Breast epithelium (tissue), 4 donors: ENCODE results near the gene TSSK3. TPM values are rescaled to one million over a fixed set of nuclear protein-coding genes. Genes with fewer than 3 reads are reported as not detected.

Source experiments
- DNase-seq, 2 donors: peaks; one replicate each; pipeline ENCODE4 v3.0.0-alpha.2; 2019; ENCODE audit warnings: low spot score in 2 of 2
- H3K27ac ChIP-seq, 2 donors: fragments of 200-600 bp; sonication (generic) in 1 of 2; one replicate each; pipeline ENCODE4 v1.5.1; 2016 to 2019; ENCODE audit warnings: mild to moderate bottlenecking in 1 of 2
- H3K27me3 ChIP-seq, 2 donors: fragments of 200-600 bp; sonication (generic) in 1 of 2; one replicate each; pipeline versions ENCODE4 v1.5.1 to v1.6.0; 2017 to 2019; ENCODE audit warnings: control low read depth in 1 of 2, mild to moderate bottlenecking in 1 of 2
- H3K36me3 ChIP-seq: fragments of 200-600 bp; one replicate; pipeline ENCODE4 v1.5.1; 2019
- H3K4me1 ChIP-seq, 2 donors: fragments of 200-600 bp; sonication (generic); one replicate each; pipeline ENCODE4 v1.5.1; 2016 to 2019; ENCODE audit warnings: control low read depth in 1 of 2
- H3K4me3 ChIP-seq, 3 donors: fragments of 200-600 bp; sonication (generic); 1 replicate in 2 of 3; 2 replicates in 1 of 3; pipeline ENCODE4 v1.5.1; 2016 to 2019; ENCODE audit warnings: mild to moderate bottlenecking in 3 of 3, moderate library complexity in 2 of 3
- H3K9me3 ChIP-seq, 2 donors: fragments of 200-600 bp; sonication (generic) in 1 of 2; one replicate each; pipeline ENCODE4 v1.5.1; 2016 to 2019; ENCODE audit warnings: control low read depth in 1 of 2
- POLR2A ChIP-seq: fragments of 450-650 bp; IDR thresholded peaks from one replicate; pipeline ENCODE4 v1.6.1; 2016; ENCODE audit warnings: antibody characterized with exemption, mild to moderate bottlenecking, moderate library complexity
- POLR2AphosphoS5 ChIP-seq, 3 donors: sonication (generic); formaldehyde crosslinking; IDR thresholded peaks; one replicate each; pipeline ENCODE4 v1.6.1; 2017; ENCODE audit warnings: antibody characterized with exemption in 3 of 3
- intact Hi-C: fragments of 100-400 bp; cut with DNase I; formaldehyde crosslinking; loops from one replicate; pipeline ENCODE4 v1.15.1; 2023; ENCODE audit warnings: low total_unique reads
- total RNA-seq, 3 donors: library from RNA; depleted of rRNA; stranded (reverse); fragments of >200 nt; gene quantifications; one replicate each; pipeline ENCODE4 v1.1.0, GENCODE V29; 2016
- TF ChIP-seq, protein P1 (sequence below), 3 donors: fragments of 450-650 bp; IDR thresholded peaks; one replicate each; pipeline ENCODE4 v1.5.1; 2016 to 2017; ENCODE audit warnings: antibody characterized with exemption in 3 of 3, mild to moderate bottlenecking in 3 of 3, moderate library complexity in 3 of 3

Gene TSSK3
- total RNA-seq, 3 donors from 2014 or later = 1.4 to 3.9 (median 3.4) TPM

DNA sequence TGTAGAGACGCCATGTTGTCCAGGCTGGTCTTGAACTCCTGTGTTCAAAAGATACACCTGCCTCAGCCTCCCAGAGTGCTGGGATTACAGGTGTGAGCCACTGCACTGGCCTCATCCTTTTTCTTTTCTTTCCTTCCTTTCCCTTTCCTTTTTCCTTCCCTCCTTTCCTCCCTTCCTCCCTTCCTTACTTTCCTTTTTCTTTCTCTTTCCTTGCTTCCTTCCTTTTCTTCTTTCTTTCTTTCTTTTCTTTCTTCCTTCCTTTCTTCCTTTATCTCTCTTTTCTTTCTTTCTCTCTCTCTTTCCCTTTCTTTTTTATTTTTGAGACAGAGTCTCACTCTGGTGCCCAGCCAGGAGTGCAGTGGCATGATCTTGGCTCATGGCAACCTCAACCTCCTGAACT, 5.9 kb upstream of the TSSK3 start:
- Histone ChIP-seq H3K4me1 (peaks cover 0 to 15% of the 10 kb centered on the region in 2 donors), H3K9me3 (no peaks in the 10 kb centered on the region), H3K4me3 (no peak overlapping the region), H3K27ac (no peak overlapping the region), H3K36me3 (no peaks in the 10 kb centered on the region), H3K27me3 (no peaks in the 10 kb centered on the region)
- intact Hi-C loops = no loop called here
- TF ChIP-seq, protein P1, sequence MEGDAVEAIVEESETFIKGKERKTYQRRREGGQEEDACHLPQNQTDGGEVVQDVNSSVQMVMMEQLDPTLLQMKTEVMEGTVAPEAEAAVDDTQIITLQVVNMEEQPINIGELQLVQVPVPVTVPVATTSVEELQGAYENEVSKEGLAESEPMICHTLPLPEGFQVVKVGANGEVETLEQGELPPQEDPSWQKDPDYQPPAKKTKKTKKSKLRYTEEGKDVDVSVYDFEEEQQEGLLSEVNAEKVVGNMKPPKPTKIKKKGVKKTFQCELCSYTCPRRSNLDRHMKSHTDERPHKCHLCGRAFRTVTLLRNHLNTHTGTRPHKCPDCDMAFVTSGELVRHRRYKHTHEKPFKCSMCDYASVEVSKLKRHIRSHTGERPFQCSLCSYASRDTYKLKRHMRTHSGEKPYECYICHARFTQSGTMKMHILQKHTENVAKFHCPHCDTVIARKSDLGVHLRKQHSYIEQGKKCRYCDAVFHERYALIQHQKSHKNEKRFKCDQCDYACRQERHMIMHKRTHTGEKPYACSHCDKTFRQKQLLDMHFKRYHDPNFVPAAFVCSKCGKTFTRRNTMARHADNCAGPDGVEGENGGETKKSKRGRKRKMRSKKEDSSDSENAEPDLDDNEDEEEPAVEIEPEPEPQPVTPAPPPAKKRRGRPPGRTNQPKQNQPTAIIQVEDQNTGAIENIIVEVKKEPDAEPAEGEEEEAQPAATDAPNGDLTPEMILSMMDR (IDR thresholded peaks at IDR 0.05) = no peak
- TF ChIP-seq POLR2AphosphoS5 (IDR thresholded peaks at IDR 0.05) (no peak), POLR2A (no peak)
- DNase-seq = no peak

DNA sequence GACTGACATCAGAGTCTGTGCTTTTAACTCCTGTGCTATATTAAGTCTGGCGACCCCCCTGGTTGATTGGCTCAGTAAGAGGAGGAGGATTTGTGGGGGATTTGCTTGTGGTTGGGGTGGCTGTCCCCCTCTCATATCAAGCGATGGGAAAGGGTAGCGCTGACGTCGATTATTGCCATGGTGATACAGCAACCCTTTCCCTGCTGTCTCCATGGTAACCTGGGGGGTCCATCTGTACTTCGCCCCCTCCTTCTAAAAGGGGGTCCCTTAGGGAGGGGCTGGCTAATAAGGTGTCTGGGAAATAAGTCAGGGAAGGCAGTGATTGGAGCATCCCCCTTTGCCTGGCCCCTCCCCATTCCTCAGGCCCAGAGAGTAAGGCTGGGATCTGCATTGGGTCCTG, 4.7 kb upstream of the TSSK3 start:
- H3K27ac ChIP-seq = no peak overlapping the region
- H3K36me3 ChIP-seq = no peaks in the 10 kb centered on the region
- H3K4me3 ChIP-seq = no peak overlapping the region
- peaks cover 5 to 8% of the 10 kb centered on the region in 2 donors for H3K4me1 ChIP-seq
- no peaks in the 10 kb centered on the region for H3K27me3 ChIP-seq
- TF ChIP-seq, protein P1 (IDR thresholded peaks at IDR 0.05) = no peak
- TF ChIP-seq POLR2AphosphoS5 (IDR thresholded peaks at IDR 0.05) = no peak
- no peak for TF ChIP-seq POLR2A
- no peak for DNase-seq
- intact Hi-C loops = no loop called here
- H3K9me3 ChIP-seq = no peaks in the 10 kb centered on the region

DNA sequence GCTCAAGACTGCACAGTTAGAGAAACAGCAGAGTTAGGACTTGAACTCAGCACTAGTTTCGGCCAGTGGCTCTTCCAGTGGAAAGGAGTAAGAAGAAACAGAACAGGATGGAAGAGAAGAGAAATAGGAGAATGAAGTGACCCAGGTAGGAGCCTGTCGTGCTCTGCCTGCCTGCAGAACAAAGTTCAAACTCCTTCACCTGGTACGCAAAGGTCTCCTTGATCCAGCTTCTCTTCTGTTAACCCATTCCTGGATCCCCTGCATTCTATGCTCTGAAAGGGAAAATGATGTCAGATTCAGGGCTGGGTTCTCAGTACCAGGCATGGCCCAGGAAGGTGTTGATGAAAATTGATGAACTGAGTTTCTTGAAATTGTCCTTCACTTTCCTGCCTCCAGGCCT, 3.9 kb upstream of the TSSK3 start:
- intact Hi-C loops = no loop called here
- peaks cover 2 to 5% of the 10 kb centered on the region in 2 donors for H3K4me1 ChIP-seq
- no peaks in the 10 kb centered on the region for H3K36me3 ChIP-seq
- H3K9me3 ChIP-seq = no peaks in the 10 kb centered on the region
- TF ChIP-seq POLR2AphosphoS5 (IDR thresholded peaks at IDR 0.05) = no peak
- TF ChIP-seq POLR2A = no peak
- TF ChIP-seq, protein P1 (IDR thresholded peaks at IDR 0.05) = no peak
- no peak overlapping the region for H3K27ac ChIP-seq
- H3K27me3 ChIP-seq = no peaks in the 10 kb centered on the region
- DNase-seq = no peak
- H3K4me3 ChIP-seq = no peak overlapping the region

DNA sequence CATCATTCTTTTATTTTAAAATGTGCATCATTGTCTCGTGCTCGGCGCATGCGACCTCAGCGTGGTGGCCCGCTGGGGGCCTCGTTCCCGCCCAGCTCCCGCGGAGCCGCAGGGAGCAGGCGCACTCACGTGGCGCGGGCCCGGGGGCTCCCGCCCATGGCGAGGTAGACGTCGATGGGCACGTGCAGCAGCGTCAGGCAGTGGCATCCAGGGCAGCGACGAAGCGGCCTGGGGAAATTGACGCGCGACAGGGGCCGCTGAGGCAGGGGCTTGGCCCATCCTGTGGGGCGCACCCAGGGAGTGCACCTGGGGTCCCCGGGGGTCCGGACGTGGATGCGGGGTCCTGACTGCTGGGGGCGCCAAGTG, 1.0 kb upstream of the TSSK3 start:
- Histone ChIP-seq H3K9me3 (no peaks in the 10 kb centered on the region), H3K27me3 (no peaks in the 10 kb centered on the region), H3K27ac (peak overlapping the region; percentile 33 to 36), H3K36me3 (peaks cover 4% of the 10 kb centered on the region), H3K4me3 (peak overlapping the region; percentile 31 to 64 (median 55)), H3K4me1 (peaks cover 0 to 5% of the 10 kb centered on the region in 2 donors)
- TF ChIP-seq POLR2A = no peak
- TF ChIP-seq POLR2AphosphoS5 (IDR thresholded peaks at IDR 0.05) = no peak
- DNase-seq = no peak
- intact Hi-C loops = no loop called here

DNA sequence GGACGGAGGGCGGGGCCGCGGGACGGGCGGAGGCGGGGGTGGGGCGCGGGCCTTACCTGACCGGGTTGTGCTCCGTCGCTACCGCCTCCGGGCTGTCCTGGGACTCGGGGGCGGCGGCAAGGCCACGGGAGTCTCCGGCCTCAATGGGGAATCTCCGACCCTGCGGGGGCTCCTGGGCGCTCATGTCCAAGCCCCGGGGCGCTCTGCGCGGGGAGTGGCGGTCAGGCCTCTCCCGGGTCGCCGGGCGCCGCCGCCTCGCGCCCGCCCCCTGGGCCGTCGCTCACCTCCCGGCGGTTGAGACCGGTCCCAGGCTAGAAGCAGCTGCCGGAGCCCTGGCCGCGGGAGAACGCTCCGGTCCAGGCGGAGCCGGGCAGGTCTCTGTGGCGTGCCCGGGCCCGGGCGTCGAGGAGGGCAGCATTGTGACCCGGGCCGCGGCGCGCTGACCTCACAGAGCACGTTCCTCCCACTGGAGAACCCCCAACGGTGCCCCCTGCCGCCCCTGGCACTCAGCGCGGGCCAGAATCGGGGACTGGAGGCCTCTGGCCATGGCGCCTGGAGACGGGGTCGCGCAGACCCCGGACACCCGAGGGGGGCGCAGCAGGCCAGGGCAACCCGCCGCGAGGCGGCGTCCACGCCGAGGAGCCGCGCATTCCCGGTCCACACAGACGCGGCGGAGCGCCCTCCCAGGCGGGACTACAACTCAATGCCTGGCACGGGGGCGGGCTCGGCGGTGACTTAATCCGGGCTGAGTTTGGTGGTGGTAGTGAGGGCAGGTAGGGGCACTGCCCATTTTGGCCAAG, 465 bp upstream of the TSSK3 start:
- TF ChIP-seq POLR2AphosphoS5 (IDR thresholded peaks at IDR 0.05) (peak in 1 of 3 donors; percentile 20), POLR2A (no peak)
- TF ChIP-seq, protein P1 (IDR thresholded peaks at IDR 0.05) = peak in 2 of 3 donors; percentile 29 to 41
- no peak for DNase-seq
- peaks cover 5% of the 10 kb centered on the region for H3K36me3 ChIP-seq
- peak overlapping the region; percentile 31 to 64 (median 55) for H3K4me3 ChIP-seq
- H3K27me3 ChIP-seq = no peaks in the 10 kb centered on the region
- H3K9me3 ChIP-seq = no peaks in the 10 kb centered on the region
- H3K4me1 ChIP-seq = peaks cover 0 to 5% of the 10 kb centered on the region in 2 donors
- intact Hi-C loops = no loop called here
- peak overlapping the region; percentile 33 to 36 for H3K27ac ChIP-seq
